DOHH2 (cell line): ENCODE measurements around the gene PGR.

Source experiments
- H3F3A ChIP-seq: fragments of 200-600 bp; sonication (generic), shearing (Covaris generic); 2 replicates; pipeline ENCODE4 v1.6.0; 2016; ENCODE audit warnings: antibody characterized with exemption, mild to moderate bottlenecking; ENCODE audit not compliant: control insufficient read depth, insufficient read depth
- H3K27ac ChIP-seq: fragments of 200-600 bp; sonication (generic); 2 replicates; pipeline ENCODE4 v1.5.1; 2014; ENCODE audit warnings: low read depth, mild to moderate bottlenecking, low read length, moderate library complexity
- H3K27me3 ChIP-seq: fragments of 200-600 bp; sonication (generic); 2 replicates; pipeline ENCODE4 v1.6.1; 2014; ENCODE audit warnings: mild to moderate bottlenecking, low read length, mixed read lengths; ENCODE audit not compliant: control insufficient read depth
- H3K36me3 ChIP-seq: fragments of 200-600 bp; sonication (generic); 2 replicates; pipeline ENCODE4 v1.6.1; 2014; ENCODE audit warnings: mild to moderate bottlenecking, low read length, moderate library complexity, mixed read lengths; ENCODE audit not compliant: control insufficient read depth
- H3K4me1 ChIP-seq: fragments of 200-600 bp; sonication (generic); 2 replicates; pipeline ENCODE4 v1.6.1; 2014; ENCODE audit warnings: mild to moderate bottlenecking, low read length, mixed read lengths; ENCODE audit not compliant: control insufficient read depth
- H3K4me2 ChIP-seq: fragments of 200-600 bp; sonication (generic); 2 replicates; pipeline ENCODE4 v1.6.0; 2014; ENCODE audit warnings: mild to moderate bottlenecking, low read length, moderate library complexity
- H3K4me3 ChIP-seq: fragments of 200-600 bp; sonication (generic); 2 replicates; pipeline ENCODE4 v1.5.1; 2014; ENCODE audit warnings: mild to moderate bottlenecking, low read length, mixed read lengths
- H3K79me2 ChIP-seq: fragments of 200-600 bp; sonication (generic); 2 replicates; pipeline ENCODE4 v1.6.1; 2014; ENCODE audit warnings: mild to moderate bottlenecking, low read length, mixed read lengths; ENCODE audit not compliant: control insufficient read depth
- H3K9me2 ChIP-seq: fragments of 200-600 bp; sonication (generic); replicated peaks from 2 replicates; pipeline ENCODE4 v1.6.1; 2014; ENCODE audit warnings: mild to moderate bottlenecking, low read length, mixed read lengths; ENCODE audit not compliant: control insufficient read depth
- H3K9me3 ChIP-seq: fragments of 200-600 bp; sonication (generic); 2 replicates; pipeline ENCODE4 v1.6.1; 2014; ENCODE audit warnings: antibody characterized with exemption, low read length, mixed read lengths; ENCODE audit not compliant: control insufficient read depth, insufficient read depth
- H4K20me1 ChIP-seq: fragments of 200-600 bp; sonication (generic); 2 replicates; pipeline ENCODE4 v1.6.0; 2014; ENCODE audit warnings: low read depth, mild to moderate bottlenecking, antibody characterized with exemption, low read length, moderate library complexity; ENCODE audit not compliant: control insufficient read depth, insufficient read depth
- EZH2phosphoT487 ChIP-seq: fragments of 200-600 bp; sonication (generic); IDR thresholded peaks from 2 replicates; pipeline ENCODE4 v1.6.1; 2017; ENCODE audit warnings: borderline replicate concordance, mild to moderate bottlenecking, antibody characterized with exemption, low read length, moderate library complexity, mixed read lengths
- TF ChIP-seq, protein P1 (sequence below): fragments of 200-600 bp; sonication (generic); IDR thresholded peaks from one replicate; pipeline ENCODE4 v1.5.1; 2014; ENCODE audit warnings: antibody characterized with exemption, mild to moderate bottlenecking, low read depth, low read length; ENCODE audit not compliant: poor library complexity, severe bottlenecking

The PGR gene

DNA sequence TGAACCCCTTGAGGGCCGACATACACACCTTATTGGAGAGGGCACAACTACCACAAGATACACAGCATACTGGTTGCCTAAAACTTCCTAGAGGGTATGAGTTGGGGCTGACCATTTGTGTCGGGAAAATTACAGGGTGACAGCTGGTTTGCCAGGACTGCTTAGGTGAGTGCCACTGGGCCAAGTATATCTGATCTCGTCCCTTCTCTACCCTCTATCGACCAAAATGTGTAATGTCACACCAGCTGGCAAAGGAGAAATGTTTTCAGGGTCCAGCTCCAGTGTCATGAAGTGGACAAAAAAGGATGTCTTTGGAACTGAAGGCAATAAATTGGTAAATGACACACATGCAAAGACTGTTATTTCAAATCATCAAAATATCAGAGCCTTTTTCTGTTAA is 126.1 kb downstream of the PGR start:
- H3K9me2 ChIP-seq, result no peaks in the 10 kb centered on the region
- no peaks in the 10 kb centered on the region for H3K36me3 ChIP-seq
- no peaks in the 10 kb centered on the region for H4K20me1 ChIP-seq
- H3K27ac ChIP-seq, result no peak overlapping the region
- H3K27me3 ChIP-seq, result no peaks in the 10 kb centered on the region
- no peak overlapping the region for H3K4me2 ChIP-seq
- no peak for TF ChIP-seq EZH2phosphoT487
- TF ChIP-seq, protein P1, sequence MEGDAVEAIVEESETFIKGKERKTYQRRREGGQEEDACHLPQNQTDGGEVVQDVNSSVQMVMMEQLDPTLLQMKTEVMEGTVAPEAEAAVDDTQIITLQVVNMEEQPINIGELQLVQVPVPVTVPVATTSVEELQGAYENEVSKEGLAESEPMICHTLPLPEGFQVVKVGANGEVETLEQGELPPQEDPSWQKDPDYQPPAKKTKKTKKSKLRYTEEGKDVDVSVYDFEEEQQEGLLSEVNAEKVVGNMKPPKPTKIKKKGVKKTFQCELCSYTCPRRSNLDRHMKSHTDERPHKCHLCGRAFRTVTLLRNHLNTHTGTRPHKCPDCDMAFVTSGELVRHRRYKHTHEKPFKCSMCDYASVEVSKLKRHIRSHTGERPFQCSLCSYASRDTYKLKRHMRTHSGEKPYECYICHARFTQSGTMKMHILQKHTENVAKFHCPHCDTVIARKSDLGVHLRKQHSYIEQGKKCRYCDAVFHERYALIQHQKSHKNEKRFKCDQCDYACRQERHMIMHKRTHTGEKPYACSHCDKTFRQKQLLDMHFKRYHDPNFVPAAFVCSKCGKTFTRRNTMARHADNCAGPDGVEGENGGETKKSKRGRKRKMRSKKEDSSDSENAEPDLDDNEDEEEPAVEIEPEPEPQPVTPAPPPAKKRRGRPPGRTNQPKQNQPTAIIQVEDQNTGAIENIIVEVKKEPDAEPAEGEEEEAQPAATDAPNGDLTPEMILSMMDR, result no peak
- no peaks in the 10 kb centered on the region for H3K79me2 ChIP-seq
- no peak overlapping the region for H3K4me3 ChIP-seq
- H3F3A ChIP-seq, result no peaks in the 10 kb centered on the region
- H3K9me3 ChIP-seq, result no peaks in the 10 kb centered on the region
- no peaks in the 10 kb centered on the region for H3K4me1 ChIP-seq

DNA sequence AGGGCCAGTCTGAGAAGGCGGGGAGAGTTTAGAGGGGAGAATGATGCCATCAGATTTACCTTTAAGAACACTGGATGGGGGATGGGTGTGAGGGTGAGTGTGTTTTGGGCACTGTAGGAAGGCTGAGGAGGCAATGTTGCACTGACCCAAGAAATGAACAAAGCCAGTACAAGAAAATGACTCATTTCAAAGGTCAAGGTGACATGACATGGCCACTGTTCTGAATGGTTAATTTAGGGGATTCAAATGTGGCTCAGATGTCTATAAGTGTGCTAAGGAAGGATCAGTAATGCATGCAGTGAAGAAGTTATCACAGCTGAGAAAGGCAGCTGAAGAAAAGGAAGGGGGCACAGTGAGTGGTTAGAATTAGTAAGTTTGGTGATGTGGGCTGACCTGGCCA is 129.9 kb downstream of the PGR start:
- Histone ChIP-seq H3F3A (no peaks in the 10 kb centered on the region), H3K27ac (no peak overlapping the region), H3K4me3 (no peak overlapping the region), H3K4me1 (no peaks in the 10 kb centered on the region), H3K36me3 (no peaks in the 10 kb centered on the region), H3K9me3 (no peaks in the 10 kb centered on the region), H3K4me2 (no peak overlapping the region), H3K79me2 (no peaks in the 10 kb centered on the region), H3K9me2 (no peaks in the 10 kb centered on the region), H3K27me3 (no peaks in the 10 kb centered on the region), H4K20me1 (no peaks in the 10 kb centered on the region)
- TF ChIP-seq, protein P1, result no peak
- no peak for TF ChIP-seq EZH2phosphoT487

DNA sequence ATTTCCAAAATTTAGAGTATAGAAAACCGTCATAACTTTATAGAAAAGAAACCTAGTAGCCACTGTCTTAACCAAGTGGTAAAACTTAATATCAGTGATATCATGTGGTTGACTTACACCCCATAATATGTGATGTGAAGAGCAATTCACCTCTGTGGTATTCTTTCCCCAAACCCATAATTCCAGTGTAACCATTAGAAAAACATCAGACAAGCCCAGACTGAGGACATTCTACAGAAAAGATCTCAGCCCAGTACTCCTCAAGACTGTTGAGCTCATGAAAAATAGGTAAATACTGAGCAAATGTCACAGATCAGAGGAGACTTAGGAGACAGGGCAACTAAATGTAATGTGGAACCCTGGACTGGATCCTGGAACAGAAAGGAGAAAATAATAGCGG is 134.6 kb downstream of the PGR start:
- H3K27ac ChIP-seq, result no peak overlapping the region
- TF ChIP-seq, protein P1, result no peak
- TF ChIP-seq EZH2phosphoT487, result no peak
- H3K4me1 ChIP-seq, result no peaks in the 10 kb centered on the region
- no peaks in the 10 kb centered on the region for H3F3A ChIP-seq
- H4K20me1 ChIP-seq, result no peaks in the 10 kb centered on the region
- no peaks in the 10 kb centered on the region for H3K36me3 ChIP-seq
- no peak overlapping the region for H3K4me3 ChIP-seq
- H3K9me3 ChIP-seq, result no peaks in the 10 kb centered on the region
- no peaks in the 10 kb centered on the region for H3K79me2 ChIP-seq
- no peak overlapping the region for H3K4me2 ChIP-seq
- no peaks in the 10 kb centered on the region for H3K9me2 ChIP-seq
- H3K27me3 ChIP-seq, result no peaks in the 10 kb centered on the region

DNA sequence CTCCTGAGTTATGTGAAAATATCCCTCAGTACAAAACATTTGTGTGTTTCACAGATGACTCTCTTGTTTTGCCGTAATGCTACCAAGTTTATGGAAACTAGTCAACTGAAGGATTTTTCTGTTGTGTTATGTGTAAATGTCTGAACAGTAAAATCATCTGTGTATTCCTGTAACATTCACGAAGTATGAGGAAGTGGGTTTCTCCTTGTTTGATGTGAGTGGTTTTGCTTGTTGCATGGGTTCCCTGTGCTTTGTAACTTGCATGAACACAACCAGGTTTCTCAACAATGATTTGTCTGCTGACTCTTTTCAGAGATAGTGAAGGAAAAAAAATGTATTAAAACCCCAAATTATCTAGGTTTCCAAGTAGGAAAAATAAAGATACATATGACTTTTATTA is 138.1 kb downstream of the PGR start:
- Histone ChIP-seq H3K9me2 (no peaks in the 10 kb centered on the region), H3K4me2 (no peak overlapping the region), H3K36me3 (no peaks in the 10 kb centered on the region), H3K4me1 (no peaks in the 10 kb centered on the region), H3K79me2 (no peaks in the 10 kb centered on the region), H4K20me1 (no peaks in the 10 kb centered on the region), H3K4me3 (no peak overlapping the region), H3K9me3 (no peaks in the 10 kb centered on the region), H3K27me3 (no peaks in the 10 kb centered on the region), H3K27ac (no peak overlapping the region), H3F3A (no peaks in the 10 kb centered on the region)
- TF ChIP-seq, protein P1, result no peak
- no peak for TF ChIP-seq EZH2phosphoT487
